ENCODE data around the gene PAPPA. TPM values are rescaled to one million over a fixed set of nuclear protein-coding genes. Genes with fewer than 3 reads are reported as not detected.
A peak's percentile ranks its signal among the peaks of the same experiment; 100 is the strongest.

The PAPPA gene
- total RNA-seq, 1 donor from 2014 or later, result 219 TPM

DNA sequence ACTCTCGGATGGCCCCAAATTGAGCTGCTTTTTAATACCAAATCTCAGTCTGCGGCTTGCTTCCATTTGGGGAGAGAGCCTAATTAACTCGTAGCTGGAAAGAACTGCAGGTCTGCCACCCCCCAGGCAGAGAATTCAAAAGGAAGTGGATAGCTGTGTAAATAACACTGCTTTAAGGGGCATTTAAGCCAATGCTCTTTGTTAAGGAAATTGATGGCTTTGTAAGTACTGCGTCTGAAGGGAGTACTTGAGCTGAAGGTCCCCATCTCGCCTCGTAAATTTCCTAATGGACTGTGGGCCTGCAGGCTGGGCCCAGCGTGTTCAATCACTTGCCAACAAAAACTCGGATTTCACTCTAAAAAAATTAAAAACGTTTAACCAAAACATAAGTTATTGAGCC is 132.7 kb downstream of the PAPPA start:
- H3K9me3 Mint-ChIP-seq (ENCODE audit: low read depth), result no peaks in the 10 kb centered on the region
- no peaks in the 10 kb centered on the region for H3K27me3 Mint-ChIP-seq (ENCODE audit: low read depth)
- TF ChIP-seq, protein P1, sequence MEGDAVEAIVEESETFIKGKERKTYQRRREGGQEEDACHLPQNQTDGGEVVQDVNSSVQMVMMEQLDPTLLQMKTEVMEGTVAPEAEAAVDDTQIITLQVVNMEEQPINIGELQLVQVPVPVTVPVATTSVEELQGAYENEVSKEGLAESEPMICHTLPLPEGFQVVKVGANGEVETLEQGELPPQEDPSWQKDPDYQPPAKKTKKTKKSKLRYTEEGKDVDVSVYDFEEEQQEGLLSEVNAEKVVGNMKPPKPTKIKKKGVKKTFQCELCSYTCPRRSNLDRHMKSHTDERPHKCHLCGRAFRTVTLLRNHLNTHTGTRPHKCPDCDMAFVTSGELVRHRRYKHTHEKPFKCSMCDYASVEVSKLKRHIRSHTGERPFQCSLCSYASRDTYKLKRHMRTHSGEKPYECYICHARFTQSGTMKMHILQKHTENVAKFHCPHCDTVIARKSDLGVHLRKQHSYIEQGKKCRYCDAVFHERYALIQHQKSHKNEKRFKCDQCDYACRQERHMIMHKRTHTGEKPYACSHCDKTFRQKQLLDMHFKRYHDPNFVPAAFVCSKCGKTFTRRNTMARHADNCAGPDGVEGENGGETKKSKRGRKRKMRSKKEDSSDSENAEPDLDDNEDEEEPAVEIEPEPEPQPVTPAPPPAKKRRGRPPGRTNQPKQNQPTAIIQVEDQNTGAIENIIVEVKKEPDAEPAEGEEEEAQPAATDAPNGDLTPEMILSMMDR (IDR thresholded peaks at IDR 0.05), result no peak
- peak overlapping the region; percentile 68 for H3K27ac Mint-ChIP-seq (ENCODE audit: unreplicated experiment)
- peaks cover 52% of the 10 kb centered on the region for H3K4me1 Mint-ChIP-seq (ENCODE audit: low read depth)
- H3K36me3 Mint-ChIP-seq (ENCODE audit: low read depth), result peaks cover 22% of the 10 kb centered on the region
- no peak for DNase-seq (ENCODE audit: low spot score)
- no peak overlapping the region for H3K4me3 Mint-ChIP-seq (ENCODE audit: unreplicated experiment)

DNA sequence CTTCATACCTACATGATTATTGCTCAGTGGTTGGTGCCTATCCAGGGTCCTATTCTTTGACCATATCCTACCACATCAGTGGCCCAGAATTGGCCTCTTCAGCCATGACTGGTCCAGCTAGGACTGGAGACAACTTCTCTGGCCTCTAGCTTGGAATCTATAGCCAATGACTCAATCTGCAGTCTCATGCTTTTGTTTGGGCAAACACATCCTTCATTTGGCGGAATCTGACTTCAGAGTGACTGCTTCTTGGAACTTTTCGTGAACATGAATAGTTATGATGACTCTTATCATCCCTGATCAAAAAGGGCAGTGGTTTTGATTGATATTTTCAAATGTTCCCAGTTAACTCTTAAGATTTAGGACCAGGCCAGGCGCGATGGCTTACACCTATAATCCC is 134.1 kb downstream of the PAPPA start:
- Mint-ChIP-seq H3K27me3 (ENCODE audit: low read depth) (no peaks in the 10 kb centered on the region), H3K27ac (ENCODE audit: unreplicated experiment) (peak overlapping the region; percentile 3), H3K36me3 (ENCODE audit: low read depth) (peaks cover 21% of the 10 kb centered on the region), H3K9me3 (ENCODE audit: low read depth) (no peaks in the 10 kb centered on the region), H3K4me1 (ENCODE audit: low read depth) (peaks cover 52% of the 10 kb centered on the region), H3K4me3 (ENCODE audit: unreplicated experiment) (no peak overlapping the region)
- DNase-seq (ENCODE audit: low spot score), result no peak
- TF ChIP-seq, protein P1 (IDR thresholded peaks at IDR 0.05), result no peak

DNA sequence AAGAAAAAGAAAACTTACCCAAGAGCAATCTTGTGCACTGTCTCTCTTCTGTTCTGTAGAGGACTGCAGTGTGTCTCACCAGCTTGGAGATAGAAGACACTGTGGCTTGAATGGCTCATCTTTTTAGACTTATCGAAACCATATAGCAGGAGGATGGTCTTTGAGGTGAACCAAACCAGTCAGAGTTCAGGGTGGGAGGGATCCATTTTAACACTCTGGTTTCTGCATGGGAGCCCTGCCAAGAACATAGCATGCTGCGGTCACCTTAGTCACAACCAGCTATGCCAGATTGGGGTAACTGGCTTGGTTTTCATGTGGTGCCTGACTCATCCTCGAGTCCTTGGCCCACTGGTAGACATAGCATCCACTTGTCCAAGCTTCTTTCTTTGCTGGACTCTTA is 135.1 kb downstream of the PAPPA start:
- peaks cover 52% of the 10 kb centered on the region for H3K4me1 Mint-ChIP-seq (ENCODE audit: low read depth)
- peaks cover 21% of the 10 kb centered on the region for H3K36me3 Mint-ChIP-seq (ENCODE audit: low read depth)
- H3K27me3 Mint-ChIP-seq (ENCODE audit: low read depth), result no peaks in the 10 kb centered on the region
- TF ChIP-seq, protein P1 (IDR thresholded peaks at IDR 0.05), result no peak
- DNase-seq (ENCODE audit: low spot score), result no peak
- peak overlapping the region; percentile 87 for H3K27ac Mint-ChIP-seq (ENCODE audit: unreplicated experiment)
- H3K4me3 Mint-ChIP-seq (ENCODE audit: unreplicated experiment), result no peak overlapping the region
- no peaks in the 10 kb centered on the region for H3K9me3 Mint-ChIP-seq (ENCODE audit: low read depth)

DNA sequence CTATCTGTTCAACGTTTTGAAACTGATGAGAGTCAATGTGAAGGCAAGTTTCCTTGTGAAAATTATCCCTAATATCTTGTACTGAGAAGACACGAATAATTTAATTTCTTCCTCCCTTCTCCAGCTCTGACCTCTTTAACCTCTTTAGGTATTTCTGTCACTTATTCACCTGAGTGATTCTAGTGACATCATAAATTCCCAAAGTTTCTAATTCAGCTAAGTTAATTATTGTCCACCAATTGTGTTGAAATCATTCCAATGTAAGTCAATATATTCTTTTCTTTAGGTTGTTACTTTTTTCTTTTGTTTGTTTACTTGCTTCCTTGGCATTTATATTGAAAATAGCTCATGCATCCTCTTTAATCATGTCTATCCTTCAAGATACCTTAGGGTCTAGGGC is 143.8 kb downstream of the PAPPA start:
- H3K36me3 Mint-ChIP-seq (ENCODE audit: low read depth), result peaks cover 24% of the 10 kb centered on the region
- H3K4me1 Mint-ChIP-seq (ENCODE audit: low read depth), result peaks cover 32% of the 10 kb centered on the region
- H3K27ac Mint-ChIP-seq (ENCODE audit: unreplicated experiment), result no peak overlapping the region
- TF ChIP-seq, protein P1 (IDR thresholded peaks at IDR 0.05), result no peak
- H3K4me3 Mint-ChIP-seq (ENCODE audit: unreplicated experiment), result no peak overlapping the region
- no peaks in the 10 kb centered on the region for H3K9me3 Mint-ChIP-seq (ENCODE audit: low read depth)
- no peak for DNase-seq (ENCODE audit: low spot score)
- no peaks in the 10 kb centered on the region for H3K27me3 Mint-ChIP-seq (ENCODE audit: low read depth)

DNA sequence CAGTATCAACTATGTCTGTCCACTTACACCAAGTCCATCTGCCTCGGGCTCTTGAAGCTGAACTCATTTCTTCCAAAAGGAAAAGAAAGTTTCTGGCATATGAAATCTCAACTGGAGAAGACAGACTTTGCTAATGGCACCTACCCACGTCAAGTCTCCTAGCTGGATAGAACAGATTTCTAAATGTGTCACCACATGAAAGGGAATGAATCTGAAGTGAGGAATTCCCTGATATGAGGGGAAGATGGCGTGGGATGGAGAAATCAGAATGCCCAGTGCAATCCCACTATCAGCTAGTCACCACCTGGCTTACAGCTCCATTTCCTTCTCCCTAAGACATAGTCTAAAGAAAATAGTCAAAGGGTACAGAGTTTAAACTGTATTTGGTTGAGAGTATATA is 144.7 kb downstream of the PAPPA start:
- H3K4me1 Mint-ChIP-seq (ENCODE audit: low read depth), result peaks cover 41% of the 10 kb centered on the region
- no peak for DNase-seq (ENCODE audit: low spot score)
- H3K4me3 Mint-ChIP-seq (ENCODE audit: unreplicated experiment), result no peak overlapping the region
- H3K9me3 Mint-ChIP-seq (ENCODE audit: low read depth), result no peaks in the 10 kb centered on the region
- H3K27me3 Mint-ChIP-seq (ENCODE audit: low read depth), result no peaks in the 10 kb centered on the region
- H3K27ac Mint-ChIP-seq (ENCODE audit: unreplicated experiment), result no peak overlapping the region
- H3K36me3 Mint-ChIP-seq (ENCODE audit: low read depth), result peaks cover 31% of the 10 kb centered on the region
- TF ChIP-seq, protein P1 (IDR thresholded peaks at IDR 0.05), result no peak
